ENCODE results near the gene ASTN1.

Gene ASTN1

DNA sequence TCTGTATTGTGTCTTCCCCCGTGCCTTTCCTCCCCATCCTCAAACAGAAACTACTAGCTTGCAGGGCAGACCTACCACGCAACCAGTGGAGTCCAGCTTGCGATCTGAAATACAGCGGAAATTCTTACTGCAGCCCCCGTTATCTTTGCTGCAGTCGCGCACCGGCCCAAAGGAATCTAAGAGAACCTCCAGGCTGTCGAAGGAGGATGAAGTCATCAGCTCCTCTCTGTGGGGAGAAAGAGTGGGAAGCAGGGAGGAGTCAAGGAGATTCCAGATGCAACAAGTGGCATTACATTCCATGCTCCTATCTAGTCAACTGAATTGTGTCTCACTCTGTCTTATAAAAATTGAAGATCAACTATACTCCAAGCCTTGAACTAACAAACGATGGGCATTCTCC is 206.9 kb downstream of the ASTN1 start:
- TF ChIP-seq LEF1 (IDR thresholded peaks at IDR 0.05; ENCODE audit: borderline replicate concordance) (no peak), SP1 (IDR thresholded peaks at IDR 0.05) (no peak), ARNT (IDR thresholded peaks at IDR 0.05) (no peak), L3MBTL2 (conservative IDR thresholded peaks at IDR 0.05) (no peak), FOXK2 (IDR thresholded peaks at IDR 0.05) (no peak), FOXM1 (IDR thresholded peaks at IDR 0.05; ENCODE audit: borderline replicate concordance) (no peak), ELF4 (IDR thresholded peaks at IDR 0.05) (no peak), SUZ12 (IDR thresholded peaks at IDR 0.05) (no peak), TARDBP (IDR thresholded peaks at IDR 0.05) (no peak), NFRKB (IDR thresholded peaks at IDR 0.05) (no peak), FOXA1 (IDR thresholded peaks at IDR 0.05) (no peak), CTBP1 (IDR thresholded peaks at IDR 0.05; ENCODE audit: borderline replicate concordance) (no peak)
- TF ChIP-seq, protein P1, sequence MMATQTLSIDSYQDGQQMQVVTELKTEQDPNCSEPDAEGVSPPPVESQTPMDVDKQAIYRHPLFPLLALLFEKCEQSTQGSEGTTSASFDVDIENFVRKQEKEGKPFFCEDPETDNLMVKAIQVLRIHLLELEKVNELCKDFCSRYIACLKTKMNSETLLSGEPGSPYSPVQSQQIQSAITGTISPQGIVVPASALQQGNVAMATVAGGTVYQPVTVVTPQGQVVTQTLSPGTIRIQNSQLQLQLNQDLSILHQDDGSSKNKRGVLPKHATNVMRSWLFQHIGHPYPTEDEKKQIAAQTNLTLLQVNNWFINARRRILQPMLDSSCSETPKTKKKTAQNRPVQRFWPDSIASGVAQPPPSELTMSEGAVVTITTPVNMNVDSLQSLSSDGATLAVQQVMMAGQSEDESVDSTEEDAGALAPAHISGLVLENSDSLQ (IDR thresholded peaks at IDR 0.05), result no peak
- ChIA-PET POLR2A (no interaction called here), CTCF (interaction anchor here (0.7 to 1.7 kb wide), 3 partner anchors 9 to 1866 kb away, joined by 3 to 6 read pairs (median 3); no protein-coding TSS in a partner anchor)
- no peak for DNase-seq (ENCODE audit: extremely low spot score)

DNA sequence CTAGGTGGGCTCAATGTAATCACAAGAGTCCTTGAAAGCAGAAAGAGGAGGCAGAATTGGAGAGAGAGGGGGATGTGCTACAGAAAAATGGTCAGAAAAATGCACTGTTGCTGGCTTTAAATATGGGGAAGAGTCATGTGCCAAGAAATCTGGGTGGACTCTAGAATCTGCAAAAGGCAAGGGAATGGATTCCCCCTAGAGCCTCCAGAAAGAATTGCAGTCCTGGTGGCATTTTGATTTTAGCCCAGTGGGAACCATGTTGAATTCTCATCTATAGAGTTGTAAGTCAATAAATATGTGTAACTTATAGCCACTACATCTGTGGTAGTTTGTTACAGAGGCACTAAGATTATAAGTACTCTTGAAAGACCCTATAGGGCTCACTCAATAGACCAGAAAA is 210.3 kb downstream of the ASTN1 start:
- POLR2A ChIA-PET, result no interaction called here
- DNase-seq (ENCODE audit: extremely low spot score), result peak; percentile 28
- TF ChIP-seq NFRKB (IDR thresholded peaks at IDR 0.05) (no peak), ZNF384 (IDR thresholded peaks at IDR 0.05) (no peak), BHLHE40 (IDR thresholded peaks at IDR 0.05; ENCODE audit: borderline replicate concordance) (no peak), ELF4 (IDR thresholded peaks at IDR 0.05) (no peak), SUZ12 (IDR thresholded peaks at IDR 0.05) (no peak), LEF1 (IDR thresholded peaks at IDR 0.05; ENCODE audit: borderline replicate concordance) (no peak), L3MBTL2 (conservative IDR thresholded peaks at IDR 0.05) (no peak), TARDBP (IDR thresholded peaks at IDR 0.05) (no peak), FOXK2 (IDR thresholded peaks at IDR 0.05) (no peak), FOXM1 (IDR thresholded peaks at IDR 0.05; ENCODE audit: borderline replicate concordance) (no peak), ARNT (IDR thresholded peaks at IDR 0.05) (no peak), CTBP1 (IDR thresholded peaks at IDR 0.05; ENCODE audit: borderline replicate concordance) (no peak), SP1 (IDR thresholded peaks at IDR 0.05) (no peak), FOXA1 (IDR thresholded peaks at IDR 0.05) (no peak)
- TF ChIP-seq, protein P1 (IDR thresholded peaks at IDR 0.05), result no peak
- CTCF ChIA-PET, result no interaction called here

DNA sequence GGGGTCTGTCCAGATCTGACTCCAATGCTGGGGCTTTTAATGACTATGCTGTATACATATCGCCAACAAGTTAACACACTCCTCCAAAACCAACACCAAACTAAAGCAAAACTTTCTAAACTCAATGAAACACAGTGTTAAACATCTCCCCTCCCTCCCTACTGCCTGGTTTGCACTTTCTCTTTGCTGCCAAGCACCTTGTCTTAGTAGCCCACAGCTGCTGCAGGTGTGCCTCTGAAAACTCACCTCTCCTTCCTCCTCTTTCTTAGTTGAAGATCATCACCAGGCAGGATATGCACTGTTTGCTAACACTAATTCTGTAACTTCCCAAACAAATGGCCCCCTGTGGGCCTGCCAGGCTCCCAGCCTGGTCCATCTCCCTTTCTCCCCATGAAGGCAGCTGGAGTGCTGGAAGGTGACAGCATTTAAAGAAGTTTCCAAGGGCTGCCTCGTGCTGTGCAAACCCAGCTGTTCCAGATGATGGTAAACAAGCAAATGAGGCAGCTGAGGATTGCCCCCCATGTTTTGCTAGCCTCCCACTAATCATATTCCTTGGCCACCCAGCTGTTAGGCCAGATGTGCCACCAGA is 213.7 kb downstream of the ASTN1 start:
- ChIA-PET CTCF (no interaction called here), POLR2A (no interaction called here)
- TF ChIP-seq ARNT (IDR thresholded peaks at IDR 0.05) (no peak), HDGF (IDR thresholded peaks at IDR 0.05; ENCODE audit: borderline replicate concordance) (no peak), SUZ12 (IDR thresholded peaks at IDR 0.05) (no peak)
- DNase-seq (ENCODE audit: extremely low spot score), result no peak

DNA sequence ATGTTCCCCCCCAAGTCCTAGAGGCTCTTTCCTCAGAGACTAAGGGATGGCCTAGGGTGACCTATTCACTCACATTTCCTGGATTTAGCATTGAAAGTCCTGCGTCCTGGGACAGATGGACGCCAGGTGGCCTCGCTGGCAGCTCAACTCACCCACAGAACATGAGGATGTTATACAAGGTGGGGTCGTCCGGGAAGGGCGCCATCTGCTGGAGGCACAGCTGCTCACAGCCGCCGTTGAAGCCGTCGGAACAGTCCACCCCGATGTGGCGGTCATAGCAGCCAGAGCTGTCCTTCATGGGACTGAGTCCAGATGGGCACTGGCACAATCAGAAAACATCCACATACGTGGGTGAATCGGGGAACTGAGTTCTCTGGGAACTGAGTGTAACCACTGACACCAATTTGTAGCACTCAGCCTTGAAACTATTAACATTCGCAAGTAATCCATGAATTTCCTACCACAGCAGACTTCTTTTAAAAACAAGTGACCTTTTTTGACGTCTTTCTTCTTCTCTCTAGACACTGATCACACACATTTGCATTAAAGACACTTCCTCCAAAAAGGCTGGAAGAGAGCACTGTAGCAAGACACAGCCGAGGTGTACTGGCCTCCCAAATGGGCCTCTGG is 215.4 kb downstream of the ASTN1 start:
- DNase-seq (ENCODE audit: extremely low spot score), result peak; percentile 86
- no peak for TF ChIP-seq CTBP1 (IDR thresholded peaks at IDR 0.05; ENCODE audit: borderline replicate concordance)
- TF ChIP-seq ARNT (IDR thresholded peaks at IDR 0.05), result no peak
- TF ChIP-seq FOXA1 (IDR thresholded peaks at IDR 0.05), result no peak
- ChIA-PET POLR2A (no interaction called here), CTCF (interaction anchor here (0.5 to 1.1 kb wide), 7 partner anchors 9 to 1478 kb away, joined by 3 to 7 read pairs (median 5); no protein-coding TSS in a partner anchor)

DNA sequence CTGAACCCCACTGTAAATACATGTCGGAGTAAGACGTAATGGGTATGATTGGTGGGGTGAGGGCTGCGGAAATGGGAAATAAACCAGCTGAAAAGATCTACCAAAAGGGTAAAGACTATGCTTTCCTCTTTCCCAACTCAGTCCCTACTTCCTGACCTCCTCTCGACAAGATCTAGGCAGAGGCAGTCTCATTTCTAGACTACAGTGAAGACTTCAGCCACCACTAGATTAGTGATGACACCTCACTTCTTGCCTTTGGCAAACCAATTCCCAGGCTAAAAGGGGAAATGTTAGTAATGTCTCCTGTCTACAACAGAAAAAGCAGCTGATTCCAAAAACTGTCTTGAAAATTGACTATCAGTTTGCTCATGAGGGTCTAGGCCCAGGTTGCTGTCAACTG is 219.9 kb downstream of the ASTN1 start:
- no peak for DNase-seq (ENCODE audit: extremely low spot score)
- no peak for TF ChIP-seq TARDBP (IDR thresholded peaks at IDR 0.05)
- TF ChIP-seq FOXA1 (IDR thresholded peaks at IDR 0.05), result no peak
- no peak for TF ChIP-seq ZNF384 (IDR thresholded peaks at IDR 0.05)
- TF ChIP-seq ELF4 (IDR thresholded peaks at IDR 0.05), result no peak
- no peak for TF ChIP-seq SUZ12 (IDR thresholded peaks at IDR 0.05)
- CTCF ChIA-PET, result no interaction called here
- POLR2A ChIA-PET, result no interaction called here

DNA sequence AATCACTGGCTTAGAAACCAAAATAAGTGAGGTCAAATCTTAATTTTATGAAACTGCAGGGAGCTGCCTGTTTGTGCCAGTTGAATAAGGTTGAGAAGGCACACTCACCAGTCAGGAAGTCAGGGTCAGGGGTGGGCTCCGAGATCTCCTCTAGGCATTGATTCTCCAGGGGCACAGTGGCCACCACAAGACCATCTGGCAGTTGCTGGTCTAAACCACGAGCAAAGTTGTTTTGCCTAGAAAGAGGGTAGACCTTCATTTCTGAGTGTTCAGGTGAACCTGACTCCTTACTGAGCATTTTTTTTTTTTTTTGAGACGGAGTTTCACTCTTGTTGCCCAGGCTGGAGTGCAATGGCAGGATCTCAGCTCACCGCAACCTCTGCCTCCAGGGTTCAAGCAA is 220.7 kb downstream of the ASTN1 start:
- TF ChIP-seq HDGF (IDR thresholded peaks at IDR 0.05; ENCODE audit: borderline replicate concordance), result no peak
- TF ChIP-seq NFRKB (IDR thresholded peaks at IDR 0.05), result no peak
- no peak for TF ChIP-seq ARNT (IDR thresholded peaks at IDR 0.05)
- no peak for TF ChIP-seq FOXA1 (IDR thresholded peaks at IDR 0.05)
- TF ChIP-seq L3MBTL2 (conservative IDR thresholded peaks at IDR 0.05), result no peak
- no peak for TF ChIP-seq FOXM1 (IDR thresholded peaks at IDR 0.05; ENCODE audit: borderline replicate concordance)
- no peak for TF ChIP-seq CTBP1 (IDR thresholded peaks at IDR 0.05; ENCODE audit: borderline replicate concordance)
- TF ChIP-seq SP1 (IDR thresholded peaks at IDR 0.05), result no peak
- TF ChIP-seq FOXK2 (IDR thresholded peaks at IDR 0.05), result no peak
- no peak for TF ChIP-seq SUZ12 (IDR thresholded peaks at IDR 0.05)
- TF ChIP-seq LEF1 (IDR thresholded peaks at IDR 0.05; ENCODE audit: borderline replicate concordance), result no peak
- CTCF ChIA-PET, result no interaction called here
- POLR2A ChIA-PET, result no interaction called here
- no peak for DNase-seq (ENCODE audit: extremely low spot score)

DNA sequence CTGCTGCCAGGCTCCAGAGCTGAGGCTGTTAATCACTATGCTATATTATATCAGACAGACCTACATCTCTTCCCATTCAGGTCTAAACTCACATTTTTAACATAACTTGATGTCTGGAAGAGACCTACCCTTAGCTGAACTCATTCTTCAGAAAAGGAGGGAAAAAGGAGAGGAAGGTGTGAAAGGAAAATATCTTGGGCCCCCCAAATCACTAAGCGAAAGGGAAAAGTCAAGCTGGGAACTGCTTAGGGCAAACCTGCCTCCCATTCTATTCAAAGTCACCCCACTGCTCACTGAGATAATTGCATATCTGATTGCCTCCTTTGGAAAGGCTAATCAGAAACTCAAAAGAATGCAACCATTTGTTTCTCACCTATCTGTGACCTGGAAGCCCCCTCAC is 222.2 kb downstream of the ASTN1 start:
- ChIA-PET CTCF (no interaction called here), POLR2A (no interaction called here)
- no peak for TF ChIP-seq FOXA1 (IDR thresholded peaks at IDR 0.05)
- no peak for TF ChIP-seq ZNF384 (IDR thresholded peaks at IDR 0.05)
- TF ChIP-seq LEF1 (IDR thresholded peaks at IDR 0.05; ENCODE audit: borderline replicate concordance), result no peak
- TF ChIP-seq, protein P1 (IDR thresholded peaks at IDR 0.05), result no peak
- no peak for TF ChIP-seq ELF4 (IDR thresholded peaks at IDR 0.05)
- TF ChIP-seq CTBP1 (IDR thresholded peaks at IDR 0.05; ENCODE audit: borderline replicate concordance), result no peak
- TF ChIP-seq SUZ12 (IDR thresholded peaks at IDR 0.05), result no peak
- TF ChIP-seq HDGF (IDR thresholded peaks at IDR 0.05; ENCODE audit: borderline replicate concordance), result no peak
- TF ChIP-seq NFRKB (IDR thresholded peaks at IDR 0.05), result no peak
- TF ChIP-seq FOXK2 (IDR thresholded peaks at IDR 0.05), result no peak
- no peak for TF ChIP-seq SP1 (IDR thresholded peaks at IDR 0.05)
- TF ChIP-seq FOXM1 (IDR thresholded peaks at IDR 0.05; ENCODE audit: borderline replicate concordance), result no peak
- TF ChIP-seq TARDBP (IDR thresholded peaks at IDR 0.05), result no peak
- TF ChIP-seq L3MBTL2 (conservative IDR thresholded peaks at IDR 0.05), result no peak
- no peak for DNase-seq (ENCODE audit: extremely low spot score)

Data from HEK293T (cell line).